Ishikawa (cell line): ENCODE measurements around the gene LYRM4.

Experiments
- EP300 ChIP-seq: IDR thresholded peaks from 2 replicates; pipeline ENCODE4 v1.6.1; 2012; ENCODE audit warnings: borderline replicate concordance
- YY1 ChIP-seq: IDR thresholded peaks from 2 replicates; pipeline ENCODE4 v1.6.1; 2012; ENCODE audit warnings: low read depth

DNA sequence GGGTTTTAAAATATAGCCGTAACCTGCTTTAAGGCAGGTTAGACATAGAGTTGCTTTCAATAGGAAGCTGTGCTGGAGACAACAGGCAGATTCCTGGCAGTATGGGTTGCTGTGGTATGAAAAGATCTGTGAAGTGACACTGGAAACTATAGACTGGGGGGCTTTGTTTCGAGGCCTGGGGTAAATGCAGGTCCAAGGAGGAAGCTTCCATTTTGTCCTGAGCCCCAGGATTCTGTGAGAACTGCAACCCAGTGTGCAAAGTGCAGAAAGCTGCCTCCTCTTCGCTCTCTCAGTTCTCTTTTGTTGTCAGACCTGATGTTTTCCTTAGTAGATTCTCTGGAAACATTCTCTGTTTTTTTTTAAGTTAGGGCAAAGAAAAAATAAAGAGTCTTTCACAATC, 86.9 kb downstream of the LYRM4 start:
- TF ChIP-seq YY1 (no peak), EP300 (no peak)
